ENCODE measurements around the gene PSMC5.

Gene PSMC5

DNA sequence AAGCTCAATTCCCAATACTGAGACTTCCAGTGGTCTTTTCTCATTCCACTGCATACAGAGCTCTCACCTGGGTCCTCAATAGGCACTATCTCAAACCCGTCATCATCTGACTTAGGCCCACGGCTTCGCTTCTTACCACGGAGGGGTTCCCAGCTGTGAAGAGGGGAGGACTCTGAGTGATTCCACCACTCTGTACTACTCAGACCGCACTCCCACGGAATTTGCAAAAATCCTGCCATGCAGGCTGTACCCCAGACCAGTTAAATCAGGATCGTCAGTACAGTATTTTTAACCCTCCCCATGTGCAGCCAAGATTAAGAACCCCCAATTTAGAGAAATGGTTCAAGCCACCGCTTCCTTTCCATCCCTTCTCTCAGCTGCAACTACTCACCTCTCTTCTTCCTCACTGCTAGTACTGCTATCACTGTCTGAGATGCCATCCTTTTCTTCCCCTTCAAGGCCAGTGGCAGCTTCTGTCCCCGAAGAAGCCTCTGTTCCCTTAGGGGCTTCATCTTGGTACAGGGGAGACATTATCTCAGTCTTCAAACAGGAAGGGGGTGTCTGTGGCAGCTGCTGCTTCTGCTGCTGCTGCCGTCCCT is 6.2 kb upstream of the PSMC5 start:
- no peak for DNase-seq (ENCODE audit: low read depth in 2 of 2)

DNA sequence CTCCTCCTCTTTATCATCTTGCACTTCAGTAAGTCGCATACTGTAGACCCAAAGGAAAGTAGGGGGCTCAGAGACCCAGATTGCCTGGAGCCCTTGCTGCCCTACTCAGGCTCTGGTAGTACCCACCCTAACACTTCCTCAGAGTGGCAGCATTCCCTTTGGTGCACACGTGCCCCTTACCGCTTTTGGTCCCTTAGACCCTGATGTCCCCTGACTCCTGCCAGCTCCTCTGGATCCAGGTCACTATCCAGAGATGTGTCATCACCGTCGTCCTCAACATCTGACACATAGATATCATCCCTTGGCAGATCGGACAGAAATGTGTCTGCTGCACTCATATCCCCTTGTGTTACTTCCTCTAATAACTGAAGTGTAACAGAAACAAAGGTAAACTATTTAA is 5.4 kb upstream of the PSMC5 start:
- DNase-seq (ENCODE audit: low read depth in 2 of 2) = no peak

GRCh38 chr17:63822537-63822936 is 4.7 kb upstream of the PSMC5 start:
- DNase-seq (ENCODE audit: low read depth in 2 of 2) = no peak

DNA sequence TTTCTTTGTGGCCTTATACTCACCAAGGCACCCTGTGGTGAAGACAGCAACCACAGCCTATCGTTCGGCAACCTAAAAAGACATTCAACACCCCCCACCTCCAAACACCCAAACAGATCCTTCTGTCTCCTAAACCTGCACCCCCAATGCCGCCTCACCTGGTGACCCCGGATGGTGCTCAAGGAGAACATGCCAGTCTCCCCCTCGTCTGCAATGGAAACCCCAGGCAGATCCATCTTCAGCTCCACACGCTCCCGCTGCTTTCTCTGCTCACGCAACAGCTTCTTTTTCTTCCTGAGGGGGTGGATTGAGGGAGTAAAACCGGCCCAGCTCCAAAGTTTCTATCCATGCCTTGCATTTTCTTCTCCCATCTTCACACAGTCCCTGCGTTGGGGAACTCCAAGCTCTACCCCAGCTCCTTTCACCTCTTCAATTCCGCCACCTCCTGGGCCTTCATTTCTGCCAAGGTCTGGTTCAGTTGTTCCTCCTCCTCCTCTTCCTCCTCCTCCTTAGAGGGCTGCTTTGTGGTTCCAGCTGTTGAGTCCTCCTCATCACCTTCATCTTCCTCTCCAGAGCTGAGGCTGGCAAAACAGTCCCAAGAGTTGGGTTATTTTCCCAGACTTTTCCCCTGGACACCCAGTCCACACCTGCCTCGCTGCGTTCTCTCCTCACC is 3.4 kb upstream of the PSMC5 start:
- no peak for DNase-seq (ENCODE audit: low read depth in 2 of 2)

- DNase-seq (ENCODE audit: low read depth in 2 of 2) = no peak
These were observed 2.9 kb upstream of the PSMC5 start for GRCh38 chr17:63824362-63824761.

- no peak for DNase-seq (ENCODE audit: low read depth in 2 of 2)
These were observed 696 bp upstream of the PSMC5 start for GRCh38 chr17:63826468-63827001.

DNA sequence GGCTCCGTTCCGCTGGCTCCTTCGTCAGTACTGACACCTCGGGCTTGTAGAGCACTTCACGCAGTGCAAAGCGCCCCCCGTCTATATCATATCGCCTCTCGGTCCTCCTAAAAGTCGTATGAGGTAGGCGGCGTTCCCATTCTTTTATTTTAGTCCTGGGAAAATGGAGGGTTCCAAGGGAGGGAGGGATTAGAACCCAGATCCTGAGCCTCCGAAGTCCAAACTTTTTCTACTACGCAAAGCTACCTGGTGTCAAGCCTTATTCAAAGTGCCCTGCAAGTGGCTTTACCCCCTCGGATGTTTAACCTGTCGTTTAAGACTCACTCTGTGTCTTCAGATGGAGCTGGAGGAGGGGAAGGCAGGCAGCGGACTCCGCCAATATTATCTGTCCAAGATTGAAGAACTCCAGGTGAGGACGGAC is 580 bp downstream of the PSMC5 start:
- no peak for DNase-seq (ENCODE audit: low read depth in 2 of 2)

- no peak for DNase-seq (ENCODE audit: low read depth in 2 of 2)
These were observed 1.7 kb downstream of the PSMC5 start for GRCh38 chr17:63828936-63829335.

DNA sequence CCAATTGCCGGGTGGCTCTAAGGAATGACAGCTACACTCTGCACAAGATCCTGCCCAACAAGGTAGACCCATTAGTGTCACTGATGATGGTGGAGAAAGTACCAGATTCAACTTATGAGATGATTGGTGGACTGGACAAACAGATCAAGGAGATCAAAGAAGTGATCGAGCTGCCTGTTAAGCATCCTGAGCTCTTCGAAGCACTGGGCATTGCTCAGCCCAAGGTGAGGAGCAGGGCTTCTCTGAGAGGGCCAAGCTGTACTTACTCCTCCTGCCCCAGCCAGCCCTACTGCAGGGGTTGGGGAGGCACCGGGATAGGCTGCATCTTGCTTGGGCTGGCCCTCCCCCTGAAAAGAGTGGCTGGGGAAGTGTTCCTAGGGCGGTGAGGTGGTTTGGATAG is 3.0 kb downstream of the PSMC5 start:
- no peak for DNase-seq (ENCODE audit: low read depth in 2 of 2)

DNA sequence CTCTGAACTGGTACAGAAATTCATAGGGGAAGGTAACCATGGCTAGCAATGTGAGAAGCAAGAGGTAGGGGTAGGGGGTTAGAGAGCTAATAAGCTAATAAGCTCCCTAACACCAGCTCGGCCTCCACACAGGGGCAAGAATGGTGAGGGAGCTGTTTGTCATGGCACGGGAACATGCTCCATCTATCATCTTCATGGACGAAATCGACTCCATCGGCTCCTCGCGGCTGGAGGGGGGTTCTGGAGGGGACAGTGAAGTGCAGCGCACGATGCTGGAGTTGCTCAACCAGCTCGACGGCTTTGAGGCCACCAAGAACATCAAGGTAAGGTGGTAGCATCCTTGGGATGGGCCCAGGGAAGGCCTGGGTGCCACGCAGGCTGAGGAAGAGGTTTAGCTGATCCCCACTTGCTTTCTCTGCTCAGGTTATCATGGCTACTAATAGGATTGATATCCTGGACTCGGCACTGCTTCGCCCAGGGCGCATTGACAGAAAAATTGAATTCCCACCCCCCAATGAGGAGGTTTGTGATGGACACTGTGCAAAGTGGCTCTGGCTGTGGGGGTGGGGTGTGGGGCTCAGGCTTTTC is 3.8 kb downstream of the PSMC5 start:
- DNase-seq (ENCODE audit: low read depth in 2 of 2) = no peak

DNA sequence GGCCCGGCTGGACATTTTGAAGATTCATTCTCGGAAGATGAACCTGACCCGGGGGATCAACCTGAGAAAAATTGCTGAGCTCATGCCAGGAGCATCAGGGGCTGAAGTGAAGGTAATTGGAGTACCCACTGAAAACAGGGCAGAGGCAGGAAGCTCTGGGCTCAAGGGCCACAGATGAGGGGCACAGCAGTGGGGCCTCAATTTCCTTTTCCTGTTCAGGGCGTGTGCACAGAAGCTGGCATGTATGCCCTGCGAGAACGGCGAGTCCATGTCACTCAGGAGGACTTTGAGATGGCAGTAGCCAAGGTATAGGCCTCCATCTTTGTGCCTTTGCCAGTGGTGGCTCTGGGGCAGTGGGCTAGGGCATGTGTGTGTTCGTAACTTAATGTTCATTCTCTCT is 4.3 kb downstream of the PSMC5 start:
- DNase-seq (ENCODE audit: low read depth in 2 of 2) = no peak

DNA sequence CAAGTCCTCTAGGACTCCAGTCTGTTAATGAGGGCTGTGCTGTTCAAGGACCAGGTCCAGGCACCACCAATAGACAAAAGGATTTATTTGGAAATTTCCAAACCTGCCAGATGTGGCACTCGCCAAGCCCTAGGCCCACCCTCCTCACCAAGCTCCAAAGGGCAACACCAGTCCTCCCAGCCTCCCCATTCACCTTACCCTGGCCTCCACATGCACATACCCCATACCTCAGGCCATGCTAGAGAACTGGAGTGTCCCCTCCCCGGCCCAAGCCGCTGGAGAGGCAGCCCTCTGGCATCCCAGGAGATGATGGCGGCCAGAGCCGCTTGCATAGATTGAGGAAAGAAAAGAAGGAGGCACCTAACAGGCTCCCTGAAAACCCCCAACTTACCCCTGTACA is 4.8 kb downstream of the PSMC5 start:
- DNase-seq (ENCODE audit: low read depth in 2 of 2) = no peak

- DNase-seq (ENCODE audit: low read depth in 2 of 2) = no peak
These were observed 5.2 kb downstream of the PSMC5 start for GRCh38 chr17:63832455-63832854.

DNA sequence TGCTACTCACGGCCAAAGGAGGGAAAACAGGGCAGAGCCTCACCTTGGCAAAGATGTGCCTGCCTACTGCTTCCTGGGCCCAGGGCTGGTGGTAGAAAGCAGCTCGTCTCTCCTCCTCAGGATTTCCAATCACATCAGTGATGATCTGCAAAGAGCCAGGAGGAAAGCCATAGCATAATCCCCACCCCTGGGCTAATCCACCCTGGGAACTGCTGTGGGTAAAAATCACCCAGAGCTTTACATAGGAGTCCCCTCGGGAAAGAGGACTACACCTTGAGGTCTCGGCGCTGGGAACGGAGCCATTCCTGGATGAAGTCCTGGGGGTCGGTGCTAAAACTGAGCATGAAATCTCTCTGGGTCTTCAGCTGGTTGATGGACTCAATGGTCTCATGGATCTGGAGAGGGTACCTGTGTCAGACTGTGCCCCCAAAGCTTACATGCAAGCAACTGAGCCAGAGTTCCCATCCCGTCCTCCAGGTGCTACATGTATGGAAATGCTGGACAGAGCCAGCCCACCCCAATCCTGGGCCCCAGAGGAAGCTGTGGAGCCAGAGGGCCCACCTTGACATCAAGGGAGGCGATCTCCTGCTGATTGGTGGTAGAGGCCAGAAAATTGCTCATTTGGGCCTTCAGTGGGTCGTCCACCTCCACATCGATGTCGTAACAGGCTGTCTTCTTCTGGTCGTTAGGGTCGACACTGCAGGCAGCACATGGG is 6.0 kb downstream of the PSMC5 start:
- DNase-seq (ENCODE audit: low read depth in 2 of 2) = no peak

- DNase-seq (ENCODE audit: low read depth in 2 of 2) = no peak
These were observed 6.6 kb downstream of the PSMC5 start for GRCh38 chr17:63833741-63834373.

- peak in 1 of 2 donors; percentile 52 for DNase-seq (ENCODE audit: low read depth in 2 of 2)
These were observed 7.4 kb downstream of the PSMC5 start for GRCh38 chr17:63834431-63835166.

- no peak for DNase-seq (ENCODE audit: low read depth in 2 of 2)
These were observed 8.0 kb downstream of the PSMC5 start for GRCh38 chr17:63835167-63835720.

DNA sequence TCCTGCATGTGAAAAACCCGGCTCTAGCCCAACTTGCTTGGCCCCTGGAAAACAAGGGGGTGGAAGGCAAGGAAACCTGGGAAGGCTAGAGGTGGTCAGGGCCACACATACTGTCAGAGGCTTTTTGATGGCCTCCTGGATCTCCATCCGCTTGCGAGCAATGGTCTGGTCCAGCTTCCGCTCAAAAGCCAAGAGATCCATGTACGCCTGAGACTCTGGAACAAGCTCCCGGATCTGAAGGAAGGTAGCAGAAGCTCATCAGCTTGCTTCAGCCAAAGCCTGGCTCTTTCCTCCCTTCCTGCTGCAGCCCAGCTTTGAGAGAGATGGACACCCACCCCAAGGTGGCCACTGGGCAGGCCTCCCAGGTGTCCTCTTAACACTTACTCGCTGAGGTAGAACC is 9.6 kb downstream of the PSMC5 start:
- DNase-seq (ENCODE audit: low read depth in 2 of 2) = no peak

- no peak for DNase-seq (ENCODE audit: low read depth in 2 of 2)
These were observed 10.2 kb downstream of the PSMC5 start for GRCh38 chr17:63837480-63837879.

DNA sequence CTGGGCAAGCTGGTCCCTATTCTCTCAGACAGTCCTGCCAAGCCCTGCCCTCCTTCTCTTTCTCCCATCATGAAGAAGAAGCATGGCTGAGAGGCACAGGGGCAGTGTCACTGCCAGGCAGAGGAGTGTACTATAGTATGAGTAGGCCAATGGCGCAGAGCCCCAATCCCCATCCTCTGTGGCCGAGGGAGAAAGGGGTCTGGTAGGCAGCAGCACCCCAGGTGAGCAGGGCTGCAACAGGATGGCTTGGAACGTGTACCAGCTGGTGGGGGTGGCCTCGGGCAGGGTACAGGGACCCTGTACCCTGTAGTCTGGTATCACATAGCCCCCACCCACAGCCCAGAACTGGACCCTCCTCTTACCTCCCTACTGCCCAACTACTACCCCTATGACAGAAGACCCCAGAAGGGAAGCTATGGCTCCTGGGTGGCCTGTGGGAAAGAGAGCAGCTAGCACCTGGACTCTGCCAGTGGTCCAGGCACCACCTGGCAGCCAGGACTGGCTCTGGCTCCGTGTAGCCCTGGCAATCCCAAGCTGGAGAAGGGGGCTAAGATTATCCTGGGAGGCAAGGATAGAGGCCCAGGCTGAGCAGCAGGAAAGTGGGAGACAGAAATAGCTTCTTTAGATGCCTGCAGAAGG is 10.8 kb downstream of the PSMC5 start:
- DNase-seq (ENCODE audit: low read depth in 2 of 2) = no peak

Data from activated CD4-positive, alpha-beta T cell treated with anti-CD3 and anti-CD28 coated beads for 24 hours (primary cell).